Inflammatory macrophage (primary cell): ENCODE measurements around the gene KLK13.

Experiments
- DNase-seq, 2 donors: peaks; one replicate each; pipeline ENCODE4 v3.0.0-alpha.2; 2020 to 2022

KLK13 gene

GRCh38 chr19:51018745-51019543 is 45.9 kb downstream of the KLK13 start:
- DNase-seq = no peak

GRCh38 chr19:51016798-51017683 is 47.9 kb downstream of the KLK13 start:
- DNase-seq = peak; percentile 53 to 59

GRCh38 chr19:51015691-51016267 is 49.1 kb downstream of the KLK13 start:
- no peak for DNase-seq

- no peak for DNase-seq
Observed at GRCh38 chr19:51014242-51014641, 50.6 kb downstream of the KLK13 start.

- no peak for DNase-seq
Observed at GRCh38 chr19:51012661-51013190, 52.2 kb downstream of the KLK13 start.

- DNase-seq = no peak
Observed at GRCh38 chr19:51010066-51010795, 54.7 kb downstream of the KLK13 start.

- no peak for DNase-seq
Observed at GRCh38 chr19:51009061-51009891, 55.6 kb downstream of the KLK13 start.

- no peak for DNase-seq
Observed at GRCh38 chr19:51007488-51007887, 57.4 kb downstream of the KLK13 start.

GRCh38 chr19:51006406-51006805 is 58.5 kb downstream of the KLK13 start:
- no peak for DNase-seq
